Stimulated activated CD4-positive, alpha-beta T cell treated with anti-CD3 and anti-CD28 coated beads, Interleukin-2, amount 100 ng/mL, for 4 hours (primary cell): ENCODE results near the gene ZFP92.

Experiments used
- DNase-seq: peaks from one replicate; pipeline ENCODE4 v3.0.0-alpha.2; 2020; ENCODE audit warnings: low read depth

Gene ZFP92

DNA sequence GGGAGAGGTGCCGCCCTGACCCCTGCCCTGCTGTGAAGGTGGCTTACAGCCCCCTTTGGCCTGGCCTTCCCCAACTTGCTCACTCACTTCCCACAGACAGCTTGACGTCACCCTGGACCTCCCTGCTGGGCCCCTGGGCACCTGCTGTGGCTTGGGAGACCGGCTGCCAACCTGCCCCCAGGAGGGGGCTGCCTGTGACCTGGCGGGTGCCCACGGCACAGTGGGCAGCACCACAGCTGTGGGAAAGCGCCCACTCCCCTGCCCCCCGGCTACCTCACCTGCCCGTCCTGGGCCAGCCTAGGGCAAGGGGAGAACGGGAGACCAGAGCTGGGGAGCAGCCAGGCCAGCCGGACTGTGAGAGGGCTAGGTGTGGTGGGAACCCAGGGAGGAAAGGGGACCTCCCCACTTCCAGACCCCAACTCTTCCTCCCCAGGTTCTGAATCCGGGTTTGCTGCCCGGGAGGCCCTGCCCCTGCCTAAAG is 2.4 kb upstream of the ZFP92 start:
- DNase-seq, result no peak

DNA sequence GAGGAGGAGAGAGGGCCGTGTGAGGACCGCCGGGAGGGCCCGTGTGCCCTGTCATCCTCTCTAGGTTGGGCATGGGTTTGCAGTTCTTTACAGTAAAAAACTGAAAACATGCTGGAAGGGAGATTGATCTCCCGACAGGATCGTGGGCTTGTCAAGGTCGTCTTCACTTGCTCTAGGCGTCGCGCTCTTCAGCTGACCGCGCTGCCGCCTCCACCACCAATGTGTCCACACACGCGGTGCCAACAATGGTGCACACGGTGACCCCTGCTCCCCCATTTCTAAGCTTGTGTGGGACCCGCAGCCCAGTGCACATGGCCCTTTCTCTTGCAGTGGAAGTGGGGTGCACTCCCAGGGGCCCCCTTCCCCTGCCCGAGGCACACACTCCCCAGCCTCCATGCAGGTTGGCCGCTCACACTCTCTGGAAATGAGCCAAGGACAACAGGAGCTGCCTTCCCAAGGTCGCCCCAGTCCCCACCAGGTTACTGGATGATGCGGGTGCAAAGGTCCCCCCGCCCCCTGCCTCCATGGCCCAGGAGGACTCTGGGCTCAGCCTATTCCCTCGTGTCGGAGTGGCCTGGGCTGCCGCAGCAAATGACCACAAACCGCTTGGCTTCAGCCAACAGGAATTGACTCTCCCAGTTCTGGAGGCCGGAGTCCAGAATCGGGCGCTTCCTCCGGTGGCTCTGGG is 1.7 kb upstream of the ZFP92 start:
- DNase-seq, result no peak

DNA sequence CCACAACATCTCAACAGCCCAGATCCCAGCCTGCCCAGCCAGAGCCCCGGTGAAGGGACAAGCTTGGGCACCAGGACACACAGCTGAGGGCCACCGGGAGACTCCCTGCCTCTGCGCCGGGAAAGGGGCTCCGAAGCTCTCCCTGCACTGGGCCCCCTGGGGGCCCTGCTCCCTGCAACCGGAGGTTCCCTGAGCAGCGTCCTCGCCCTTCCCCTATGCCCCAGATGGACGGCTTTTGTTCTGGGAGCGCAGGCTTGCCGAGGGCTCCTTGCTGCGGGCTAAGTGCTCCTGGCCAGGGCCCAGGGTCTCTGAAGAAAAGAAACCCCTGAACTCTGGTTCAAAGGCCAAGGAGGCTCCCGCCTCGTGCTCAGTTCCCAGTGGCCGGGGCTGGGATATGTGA is 899 bp upstream of the ZFP92 start:
- no peak for DNase-seq

DNA sequence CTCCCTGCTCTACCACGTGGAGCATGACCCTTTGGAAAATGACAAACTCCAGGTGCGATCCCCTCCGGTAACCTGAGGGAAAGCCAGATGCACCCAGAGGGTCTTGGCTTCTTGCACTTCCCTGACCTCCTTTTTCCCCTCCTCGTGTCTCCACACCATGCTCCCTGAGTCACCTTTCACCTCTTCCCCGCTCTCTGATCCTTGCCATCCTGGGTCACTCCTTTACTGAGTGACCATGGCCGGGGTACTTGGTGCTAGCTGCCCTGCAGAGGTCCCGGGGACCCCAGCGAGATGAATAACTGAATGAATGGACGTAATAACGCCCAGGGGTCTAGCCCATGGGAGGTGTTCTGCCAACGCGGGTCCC is 401 bp upstream of the ZFP92 start:
- no peak for DNase-seq

DNA sequence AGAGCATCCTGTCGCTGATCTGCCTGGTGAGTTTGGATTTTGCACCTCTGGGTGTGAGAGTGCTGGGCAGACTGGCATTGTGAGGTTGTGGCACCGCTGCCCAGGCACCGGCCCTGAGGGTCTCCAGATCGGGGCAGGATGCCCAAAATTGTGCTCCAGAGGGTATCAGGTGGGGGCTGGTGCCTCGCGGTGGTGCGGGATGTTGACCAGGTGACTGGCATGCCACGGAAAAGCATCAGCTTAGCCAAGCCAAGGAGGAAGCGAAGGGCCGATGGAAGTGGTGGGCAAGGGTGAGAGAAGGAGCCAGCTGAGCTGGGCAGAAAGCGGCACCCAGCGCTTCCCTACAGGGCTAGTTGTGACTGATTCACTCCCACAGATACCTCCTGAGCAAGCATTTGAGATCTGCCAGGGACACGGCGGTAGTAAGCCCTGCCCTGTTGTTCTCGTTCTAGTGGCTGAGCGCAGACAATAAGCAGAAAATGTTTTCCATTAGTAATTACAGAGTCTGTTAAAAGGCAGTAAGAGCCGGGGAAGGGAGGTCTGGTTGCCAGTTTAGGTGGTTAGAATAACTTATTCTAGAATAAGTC is 809 bp downstream of the ZFP92 start:
- DNase-seq, result no peak

DNA sequence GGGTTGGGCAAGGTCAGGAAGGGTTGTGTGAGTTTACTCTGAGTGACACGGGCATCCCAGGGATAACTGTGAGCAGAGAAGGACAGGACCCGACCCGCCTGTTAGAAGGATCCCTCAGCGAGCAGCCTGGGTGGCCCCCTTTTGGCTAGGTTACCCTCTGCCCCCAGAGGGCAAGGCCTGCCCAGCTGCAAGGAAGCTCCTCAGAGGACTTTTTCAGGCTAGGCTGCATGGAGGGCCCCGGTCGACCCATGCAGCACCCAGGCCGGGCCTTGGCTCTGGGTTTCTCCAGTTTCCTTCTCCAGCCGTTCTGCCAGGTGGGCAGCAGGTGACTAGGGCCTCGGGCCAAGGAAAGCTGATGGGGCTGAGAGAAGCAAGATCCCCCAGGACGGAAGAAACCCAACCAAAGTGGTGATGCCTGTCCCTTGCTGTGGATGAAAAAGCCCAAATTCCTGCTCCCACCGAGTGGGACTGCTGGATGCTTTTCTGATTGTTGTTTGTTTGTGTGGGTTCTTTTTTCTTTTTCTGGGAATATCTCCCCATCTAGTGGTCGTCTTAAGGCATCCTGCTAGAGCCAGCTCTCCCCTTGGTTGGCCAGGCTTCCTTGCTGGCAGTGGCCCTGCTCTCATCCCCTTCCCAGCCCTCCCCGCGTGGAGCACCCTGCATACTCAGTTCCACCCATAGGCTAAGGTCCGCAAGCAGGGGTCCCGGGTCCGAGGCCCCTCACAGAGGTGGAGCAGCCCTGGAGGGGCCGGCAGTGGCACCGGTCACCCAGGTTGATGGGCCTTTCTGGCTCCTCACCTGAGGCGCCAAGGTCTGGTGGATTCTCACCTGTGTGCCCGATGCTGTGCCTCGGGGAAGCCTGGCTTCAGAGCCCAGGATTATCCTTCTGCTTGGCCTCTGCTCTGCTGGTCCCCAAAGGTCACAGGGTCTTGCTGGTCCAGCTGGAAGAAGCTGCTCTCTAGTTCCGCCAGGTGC is 1.8 kb downstream of the ZFP92 start:
- no peak for DNase-seq

DNA sequence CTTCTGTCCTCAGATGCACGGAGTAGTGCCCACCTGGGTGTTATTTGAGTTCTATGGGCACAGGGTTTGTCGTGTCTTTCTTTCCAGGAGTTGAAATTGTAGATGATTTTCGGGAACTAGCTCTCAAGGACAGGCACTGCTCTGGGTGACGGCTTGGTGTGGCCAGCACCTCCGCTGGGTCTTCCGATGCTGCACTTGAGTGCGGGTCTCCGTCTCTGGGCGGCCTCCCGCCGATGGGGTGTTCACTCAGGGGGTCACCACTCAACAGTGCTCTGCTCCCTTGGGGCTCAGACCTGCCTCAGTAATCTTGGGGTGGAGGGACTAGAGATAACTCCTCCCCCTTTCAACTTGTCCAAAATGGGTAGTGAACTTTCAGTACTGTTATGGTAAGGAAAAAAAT is 2.5 kb downstream of the ZFP92 start:
- DNase-seq, result no peak

DNA sequence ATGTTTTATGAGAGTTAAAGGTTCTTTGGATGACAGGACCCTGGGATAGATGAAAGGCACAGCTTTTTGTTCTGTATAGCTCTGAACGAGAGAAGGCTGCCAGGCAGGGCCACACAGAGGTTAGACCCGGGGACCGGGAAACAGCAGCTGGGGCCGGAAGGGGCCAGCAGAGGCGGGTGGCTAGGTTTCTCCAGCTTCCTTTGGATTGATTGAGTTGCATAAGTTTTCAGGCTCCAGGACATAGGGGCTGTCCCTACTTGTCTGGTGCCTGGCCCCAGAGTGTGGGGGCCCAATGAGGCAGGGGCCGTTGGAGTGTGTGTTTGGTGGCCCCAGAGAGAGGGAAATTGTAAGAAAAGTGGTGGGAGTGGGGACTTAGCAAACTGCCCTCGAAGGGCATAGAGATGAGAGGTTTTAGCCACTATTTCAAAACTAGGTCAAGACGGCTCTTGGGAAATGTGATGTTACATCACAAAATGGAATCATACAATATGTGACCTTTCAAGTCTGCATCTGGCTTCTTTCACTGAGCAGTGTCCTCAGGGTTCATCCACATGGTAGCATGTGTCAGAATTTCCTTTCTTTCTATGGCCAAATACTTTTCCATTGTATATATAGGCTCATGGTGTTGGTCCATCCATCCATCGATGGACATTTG is 3.7 kb downstream of the ZFP92 start:
- DNase-seq, result no peak

DNA sequence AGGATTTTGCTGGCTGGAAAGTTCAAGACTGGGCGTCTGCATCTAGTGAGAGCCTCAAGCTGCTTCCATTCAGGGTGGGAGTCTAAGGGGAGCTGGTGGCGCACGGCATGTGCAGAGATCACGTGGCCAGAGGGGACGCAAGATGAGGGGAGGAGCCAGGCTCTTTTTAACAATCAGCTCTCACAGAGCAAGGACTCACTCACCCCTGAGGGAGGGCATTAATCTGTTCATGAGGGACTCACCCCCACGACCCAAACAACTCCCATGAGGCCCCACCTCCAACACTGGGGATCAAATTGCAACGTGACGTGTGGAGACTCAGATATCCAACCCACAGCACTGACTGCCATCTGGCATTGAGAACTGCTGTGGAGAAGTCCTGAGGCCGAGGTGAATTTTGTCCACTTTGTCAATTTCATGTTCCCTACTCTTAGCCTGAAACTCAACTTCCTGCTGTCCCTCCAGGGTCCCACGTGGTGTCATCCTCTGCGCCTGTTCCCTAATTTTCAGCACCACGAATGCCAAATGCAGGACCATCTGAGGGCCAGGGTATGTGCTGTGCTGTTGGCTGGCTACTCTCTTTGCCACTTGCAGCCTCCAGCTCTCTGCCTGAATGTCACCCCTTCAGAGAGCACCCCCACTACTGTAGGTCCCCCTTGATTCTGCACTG is 5.6 kb downstream of the ZFP92 start:
- no peak for DNase-seq

DNA sequence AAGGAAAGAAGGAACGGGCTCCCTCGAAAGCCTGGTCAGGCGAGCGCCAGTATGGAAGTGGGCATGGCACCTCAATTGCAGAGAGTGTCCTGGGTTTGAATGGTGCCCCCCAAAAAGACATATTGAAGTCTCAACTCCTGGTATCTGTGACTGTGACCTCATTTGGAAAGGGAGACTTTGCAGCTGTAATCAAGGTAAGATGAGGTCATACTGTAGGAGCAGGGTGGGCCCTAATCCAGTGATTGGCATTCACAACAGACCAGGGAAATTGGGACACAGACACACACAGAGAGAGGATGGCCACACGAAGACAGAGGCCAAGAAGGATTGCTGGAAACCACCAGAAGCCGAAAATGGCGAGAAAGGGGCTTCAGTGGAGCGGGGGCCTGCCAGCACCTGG is 6.4 kb downstream of the ZFP92 start:
- DNase-seq, result no peak

DNA sequence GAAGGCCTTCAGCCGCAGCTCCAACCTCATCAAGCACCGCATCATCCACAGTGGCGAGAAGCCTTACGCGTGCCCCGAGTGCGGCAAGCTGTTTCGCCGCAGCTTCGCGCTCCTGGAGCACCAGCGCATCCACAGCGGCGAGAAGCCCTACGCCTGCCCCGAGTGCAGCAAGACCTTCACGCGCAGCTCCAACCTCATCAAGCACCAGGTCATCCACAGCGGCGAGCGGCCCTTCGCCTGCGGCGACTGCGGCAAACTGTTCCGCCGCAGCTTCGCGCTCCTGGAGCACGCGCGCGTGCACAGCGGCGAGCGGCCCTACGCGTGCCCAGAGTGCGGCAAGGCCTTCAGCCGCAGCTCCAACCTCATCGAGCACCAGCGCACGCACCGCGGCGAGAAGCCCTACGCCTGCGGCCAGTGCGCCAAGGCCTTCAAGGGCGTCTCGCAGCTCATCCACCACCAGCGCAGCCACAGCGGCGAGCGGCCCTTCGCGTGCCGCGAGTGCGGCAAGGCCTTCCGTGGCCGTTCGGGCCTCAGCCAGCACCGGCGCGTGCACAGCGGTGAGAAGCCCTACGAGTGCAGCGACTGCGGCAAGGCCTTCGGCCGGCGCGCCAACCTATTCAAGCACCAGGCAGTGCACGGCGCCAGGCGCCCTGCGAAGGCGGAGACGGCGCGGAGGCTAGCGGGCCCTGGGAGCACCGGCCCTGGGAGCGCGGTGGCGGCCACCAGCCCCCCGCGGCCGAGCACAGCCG is 9.8 kb downstream of the ZFP92 start:
- DNase-seq, result no peak

DNA sequence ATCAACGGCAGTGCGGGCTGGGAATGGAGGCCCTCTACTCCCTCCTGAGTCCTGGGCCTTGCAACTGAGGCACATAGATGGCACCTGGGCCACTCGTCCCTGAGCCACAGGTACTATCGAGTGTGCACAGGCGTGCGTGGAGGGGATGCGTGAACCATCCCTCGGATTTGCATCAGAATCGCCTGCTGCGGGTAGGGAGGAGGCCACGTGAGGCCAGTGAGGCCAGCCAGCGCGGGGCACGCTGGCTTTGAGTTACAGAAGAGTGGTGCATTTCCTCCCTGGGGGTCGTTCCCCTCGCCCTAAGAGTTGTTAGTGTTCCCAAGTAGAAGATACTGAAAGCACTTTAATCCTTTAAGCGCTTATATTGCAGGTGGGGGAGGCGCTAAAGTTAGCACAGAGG is 10.6 kb downstream of the ZFP92 start:
- DNase-seq, result no peak

DNA sequence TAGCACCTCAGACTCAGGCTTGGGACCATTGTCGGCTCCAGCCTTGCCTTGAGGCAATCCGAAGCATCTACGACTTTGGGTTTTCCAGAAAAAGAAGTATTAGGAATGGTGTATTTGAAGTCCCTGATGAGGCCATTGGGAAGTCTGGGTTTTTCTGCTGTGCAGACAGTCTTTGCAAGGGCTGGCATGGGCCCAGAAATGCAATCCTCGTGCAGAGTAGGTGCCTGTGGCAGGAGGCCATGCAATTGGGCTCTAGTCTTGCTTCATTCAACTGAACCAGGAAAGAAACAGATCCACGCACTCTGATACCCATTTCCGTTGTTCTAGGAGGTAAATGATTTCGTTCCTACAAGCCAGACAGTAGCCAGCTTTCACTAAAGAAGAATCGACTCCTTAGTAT is 12.4 kb downstream of the ZFP92 start:
- no peak for DNase-seq

DNA sequence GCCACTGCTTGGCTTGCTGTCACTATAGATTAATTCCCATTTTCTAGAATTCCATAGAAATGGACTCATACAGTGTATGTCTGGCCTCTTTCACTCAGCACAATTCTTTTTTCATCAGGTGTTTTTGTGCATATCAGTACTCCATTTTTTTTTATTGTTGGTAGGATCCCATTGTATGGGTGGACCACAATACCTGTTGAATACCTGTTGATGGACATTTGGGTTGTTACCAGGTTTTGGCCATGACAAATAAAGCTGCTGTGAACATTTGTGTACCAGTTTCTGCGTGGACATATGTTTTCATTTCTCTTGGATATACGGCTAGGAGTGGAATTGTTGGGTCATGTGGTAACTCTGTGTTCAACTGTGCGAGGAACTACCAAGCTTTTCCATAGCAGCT is 14.9 kb downstream of the ZFP92 start:
- no peak for DNase-seq

DNA sequence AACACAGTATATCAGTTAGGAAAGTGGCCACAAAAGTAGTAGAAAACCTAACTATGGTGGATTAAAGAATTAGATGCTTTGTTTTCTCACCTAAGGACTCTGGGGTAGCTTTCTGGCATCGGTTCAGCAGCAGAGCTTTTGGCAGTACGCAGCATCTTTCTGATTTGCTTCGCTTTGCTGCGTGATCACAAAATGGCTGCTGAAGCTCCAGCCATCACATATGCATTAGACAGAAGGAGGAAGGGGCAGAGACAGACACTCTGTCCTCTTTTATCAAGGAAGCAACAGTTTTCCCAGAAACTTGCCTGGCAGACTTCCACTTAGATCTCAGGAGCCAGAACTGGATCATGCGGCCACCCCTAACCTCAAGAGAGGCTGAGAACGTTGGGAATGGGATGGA is 19.5 kb downstream of the ZFP92 start:
- no peak for DNase-seq

DNA sequence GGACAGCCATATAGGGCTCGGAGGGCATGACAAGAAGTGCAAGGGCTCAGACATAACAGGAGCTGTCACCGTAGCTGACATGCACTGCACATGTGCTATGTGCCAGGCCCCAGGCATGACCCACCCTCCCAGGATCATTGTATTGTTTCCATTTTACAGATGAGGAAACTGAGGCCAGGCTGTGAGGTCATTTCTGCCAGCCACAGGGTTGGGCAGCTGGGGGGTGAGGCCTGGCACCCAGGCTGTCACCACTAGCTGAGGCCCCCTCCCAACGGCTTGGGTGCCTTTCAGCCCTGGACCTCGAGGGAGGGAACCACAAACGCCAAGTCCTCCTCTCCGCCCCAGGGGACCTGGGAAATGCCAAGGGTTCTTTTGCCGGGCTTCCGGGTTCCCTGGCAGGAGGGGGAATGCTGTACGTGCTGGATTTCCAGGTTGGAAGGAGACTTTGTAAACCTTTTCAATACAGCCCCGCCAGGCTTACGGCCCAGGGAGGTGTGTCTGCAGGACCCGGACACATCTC is 21.9 kb downstream of the ZFP92 start:
- no peak for DNase-seq

DNA sequence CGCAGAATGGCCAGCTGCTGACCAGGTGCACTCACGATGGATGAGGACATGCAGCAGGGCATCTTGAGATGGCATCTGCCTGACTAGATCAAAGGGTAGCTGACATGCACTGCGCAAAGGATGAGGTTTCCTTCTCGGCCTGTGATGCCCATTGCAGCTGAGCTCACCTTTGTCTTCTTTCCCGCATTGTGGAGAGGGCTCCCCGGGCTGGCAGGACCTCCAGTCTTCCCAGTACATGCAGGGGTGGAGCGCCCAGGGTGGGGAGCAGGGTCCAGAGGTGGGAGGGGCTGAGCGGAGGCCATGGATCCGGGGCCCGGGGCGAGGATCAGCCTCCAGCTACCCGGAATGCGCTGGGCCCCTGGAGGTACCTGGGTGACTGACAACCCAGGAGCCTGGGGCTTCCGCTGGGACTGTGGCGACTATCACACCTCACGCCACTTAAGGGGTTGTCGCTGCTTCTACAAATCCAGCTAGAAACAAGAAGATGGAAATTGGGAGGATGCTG is 22.6 kb downstream of the ZFP92 start:
- no peak for DNase-seq

DNA sequence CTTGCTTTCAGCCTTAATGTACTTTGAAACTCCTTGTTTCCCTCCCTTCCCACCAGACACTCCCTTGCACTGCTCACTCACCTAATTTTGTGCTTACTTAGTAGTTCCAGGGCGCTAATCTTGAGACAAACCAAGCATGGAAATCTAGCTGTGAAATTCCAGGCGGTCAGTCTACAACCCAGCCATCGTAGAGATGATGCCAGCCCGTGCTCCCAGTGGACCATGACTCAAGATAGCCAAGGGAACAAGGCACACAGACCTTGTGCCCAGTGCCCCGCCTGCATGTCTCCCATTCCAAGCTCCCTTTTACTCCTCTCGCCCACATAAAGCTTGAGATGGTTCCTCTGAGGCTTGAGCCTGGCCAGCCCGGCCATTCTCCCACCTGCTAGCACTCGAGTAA is 23.5 kb downstream of the ZFP92 start:
- no peak for DNase-seq

DNA sequence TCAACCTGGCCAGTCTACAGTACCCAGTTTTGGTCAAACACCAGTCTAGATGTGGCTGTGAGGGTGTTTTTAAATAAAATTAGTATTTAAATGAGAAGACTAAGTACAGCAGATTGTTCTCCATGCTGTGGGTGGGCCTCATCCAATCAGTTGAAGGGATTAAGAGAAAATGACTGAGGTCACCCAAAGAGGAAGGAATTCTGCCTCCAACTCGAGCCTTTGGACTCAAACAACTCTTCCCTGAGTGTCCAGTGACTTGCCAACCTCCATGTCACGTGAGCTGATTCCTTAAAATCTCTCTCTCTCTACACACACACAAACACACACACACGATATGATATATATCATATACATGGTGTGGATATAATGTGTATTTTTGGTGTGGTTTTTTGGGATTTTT is 24.6 kb downstream of the ZFP92 start:
- no peak for DNase-seq

DNA sequence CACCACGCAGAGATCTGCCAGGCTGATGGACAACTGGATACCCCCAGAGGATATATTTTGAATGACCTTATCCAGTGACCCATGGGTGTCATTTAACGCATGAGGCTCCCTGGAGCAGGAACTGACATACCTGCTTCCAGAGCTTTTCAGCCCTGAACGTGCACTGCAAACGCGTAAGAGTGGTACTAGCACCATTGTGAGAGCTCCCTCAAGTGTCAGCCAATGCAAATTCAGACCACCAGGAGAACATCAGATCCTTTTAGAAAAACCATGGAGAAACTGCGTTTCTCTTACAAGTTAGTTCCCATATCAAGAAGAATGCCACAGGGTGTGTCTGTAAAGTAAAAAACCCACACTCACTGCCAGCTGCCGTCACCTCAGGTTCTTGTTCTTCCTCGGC is 27.3 kb downstream of the ZFP92 start:
- no peak for DNase-seq

DNA sequence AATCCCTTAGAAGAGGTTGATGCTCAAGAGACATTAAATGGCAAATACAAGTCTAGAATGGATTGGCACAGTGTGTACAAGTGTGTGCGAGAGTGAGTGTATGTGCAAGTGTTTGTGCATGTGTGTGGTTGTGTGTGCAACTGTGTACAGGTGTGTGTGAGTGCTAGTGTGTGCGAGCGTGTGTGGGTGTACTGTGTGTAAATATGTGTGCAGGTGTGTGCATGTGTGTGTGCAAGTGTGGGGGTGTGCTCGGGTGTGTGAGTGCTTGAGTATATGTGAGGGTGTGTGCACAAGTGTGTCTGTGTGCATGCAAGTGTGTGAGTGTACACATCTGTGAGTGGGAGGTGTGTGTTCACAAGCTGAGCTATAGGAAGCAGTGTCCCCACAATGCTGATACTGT is 28.7 kb downstream of the ZFP92 start:
- DNase-seq, result no peak
